H1 (cell line): ENCODE measurements around the gene TRIM27. TPM values are rescaled to one million over a fixed set of nuclear protein-coding genes. Genes with fewer than 3 reads are reported as not detected.

Experiments used
- CTCF ChIA-PET: fragments of 300-600 bp; sonication (Branson Sonifier 250); formaldehyde crosslinking; loops from one replicate; lab custom pipeline; 2021; ENCODE audit not compliant: partially characterized antibody; lab: Charles Lee
- POLR2A ChIA-PET: fragments of 300-600 bp; sonication (Branson Sonifier 250); formaldehyde crosslinking; loops from one replicate; lab custom pipeline; 2021; ENCODE audit warnings: inconsistent platforms; ENCODE audit not compliant: partially characterized antibody; lab: Charles Lee
- DNase-seq, 2 experiments: peaks; one replicate each; pipeline versions ENCODE4 v3.0.0 to v3.0.0-alpha.2; 2010 to 2022; ENCODE audit warnings: low spot score in 2 of 2, low read depth in 1 of 2, mixed read lengths in 1 of 2
- FAIRE-seq: peaks from 2 replicates; lab custom pipeline; 2011; peaks lifted over from hg19 to GRCh38; lab: Jason Lieb, UNC
- H2AFZ ChIP-seq: 2 replicates; pipeline ENCODE4 v1.8.1; 2012; ENCODE audit warnings: low read length, inconsistent platforms
- H2AK5ac ChIP-seq: 2 replicates; pipeline ENCODE4 v1.6.1; 2013; ENCODE audit warnings: low read depth, low read length
- H2BK120ac ChIP-seq: replicated peaks from 2 replicates; pipeline ENCODE3; 2013; ENCODE audit warnings: low read depth, low read length, inconsistent platforms
- H2BK12ac ChIP-seq: 2 replicates; pipeline ENCODE4 v1.6.1; 2013; ENCODE audit warnings: low read depth, low read length
- H2BK15ac ChIP-seq: 2 replicates; pipeline ENCODE4 v1.6.1; 2013; ENCODE audit warnings: low read length
- H2BK20ac ChIP-seq: 2 replicates; pipeline ENCODE4 v1.6.1; 2013; ENCODE audit warnings: low read length
- H2BK5ac ChIP-seq: 2 replicates; pipeline ENCODE4 v1.6.1; 2013; ENCODE audit warnings: low read depth, low read length
- H3K14ac ChIP-seq: 2 replicates; pipeline ENCODE4 v1.6.1; 2013; ENCODE audit warnings: inconsistent platforms; ENCODE audit not compliant: insufficient read length
- H3K18ac ChIP-seq: 2 replicates; pipeline ENCODE4 v1.6.1; 2013; ENCODE audit warnings: low read length; ENCODE audit errors: extremely low read depth
- H3K23ac ChIP-seq: 2 replicates; pipeline ENCODE4 v1.6.1; 2013; ENCODE audit warnings: inconsistent platforms; ENCODE audit not compliant: insufficient read length
- H3K23me2 ChIP-seq: 2 replicates; pipeline ENCODE4 v1.6.1; 2013; ENCODE audit warnings: low read depth, low read length
- H3K27ac ChIP-seq: 2 replicates; pipeline ENCODE4 v1.6.1; 2011; ENCODE audit warnings: low read depth, low read length, inconsistent platforms
- H3K27me3 ChIP-seq, 4 experiments: replicated peaks in 1 of 4; 1 replicate in 1 of 4; 2 replicates in 3 of 4; pipeline versions ENCODE4 v1.6.1 to v1.8.1; 2011 to 2013; ENCODE audit warnings: low read length in 3 of 4, mild to moderate bottlenecking in 3 of 4, inconsistent platforms in 2 of 4, mixed read lengths in 2 of 4, moderate library complexity in 1 of 4; ENCODE audit not compliant: control insufficient read depth in 3 of 4, insufficient read depth in 3 of 4; ENCODE audit errors: extremely low read depth in 1 of 4
- H3K36me3 ChIP-seq, 4 experiments: 2 replicates each; pipeline versions ENCODE4 v1.6.1 to v1.8.1; 2011 to 2013; ENCODE audit warnings: mild to moderate bottlenecking in 4 of 4, low read length in 3 of 4, moderate library complexity in 2 of 4, control low read depth in 1 of 4, inconsistent platforms in 1 of 4; ENCODE audit not compliant: insufficient read depth in 4 of 4, control insufficient read depth in 2 of 4
- H3K4ac ChIP-seq: replicated peaks from 2 replicates; pipeline ENCODE3; 2013; ENCODE audit warnings: low read length, low read depth, mixed read lengths, inconsistent platforms; ENCODE audit not compliant: insufficient read length
- H3K4me1 ChIP-seq, 4 experiments: replicated peaks in 1 of 4; 1 replicate in 1 of 4; 2 replicates in 3 of 4; pipeline versions ENCODE4 v1.6.1 to v1.8.1; 2011 to 2013; ENCODE audit warnings: low read length in 3 of 4, inconsistent platforms in 2 of 4, mixed read lengths in 1 of 4; ENCODE audit not compliant: insufficient read depth in 4 of 4, control insufficient read depth in 3 of 4
- H3K4me2 ChIP-seq, 2 experiments: 2 replicates each; pipeline versions ENCODE4 v1.6.1 to v1.8.1; 2011 to 2013; ENCODE audit warnings: low read depth in 2 of 2, low read length in 2 of 2, control low read depth in 1 of 2, inconsistent platforms in 1 of 2, mild to moderate bottlenecking in 1 of 2; ENCODE audit not compliant: insufficient read depth in 1 of 2
- H3K4me3 ChIP-seq, 4 experiments: fragments of 200-600, 300-600 bp in 1 of 4; sonication (generic), shearing (Covaris generic), sonication (Bioruptor Twin) in 1 of 4; 2 replicates each; pipeline versions ENCODE4 v1.5.1 to v1.8.1; 2011 to 2016; ENCODE audit warnings: low read length in 4 of 4, low read depth in 3 of 4, control low read depth in 2 of 4, inconsistent platforms in 2 of 4, mild to moderate bottlenecking in 2 of 4, mixed read lengths in 1 of 4, moderate library complexity in 1 of 4; ENCODE audit not compliant: insufficient read depth in 2 of 4; ENCODE audit errors: extremely low read depth in 1 of 4
- H3K56ac ChIP-seq: replicated peaks from 2 replicates; pipeline ENCODE3; 2013; ENCODE audit warnings: low read depth, mild to moderate bottlenecking, mixed read lengths, low read length, inconsistent platforms; ENCODE audit not compliant: insufficient read length
- H3K79me1 ChIP-seq: 2 replicates; pipeline ENCODE4 v1.6.1; 2013; ENCODE audit warnings: low read depth, low read length, control low read depth
- H3K79me2 ChIP-seq, 2 experiments: 2 replicates each; pipeline versions ENCODE4 v1.6.1 to v1.8.1; 2012 to 2013; ENCODE audit warnings: low read length in 2 of 2, mild to moderate bottlenecking in 2 of 2, inconsistent platforms in 1 of 2; ENCODE audit not compliant: insufficient read depth in 2 of 2, control insufficient read depth in 1 of 2
- H3K9ac ChIP-seq, 4 experiments: replicated peaks in 1 of 4; 1 replicate in 1 of 4; 2 replicates in 3 of 4; pipeline versions ENCODE4 v1.6.1 to v1.8.1; 2011 to 2013; ENCODE audit warnings: low read depth in 3 of 4, low read length in 3 of 4, control low read depth in 2 of 4, mild to moderate bottlenecking in 2 of 4, moderate library complexity in 2 of 4, inconsistent platforms in 1 of 4; ENCODE audit errors: extremely low read depth in 1 of 4
- H3K9me3 ChIP-seq, 2 experiments: 2 replicates each; pipeline versions ENCODE4 v1.6.1 to v1.8.1; 2012 to 2013; ENCODE audit warnings: mild to moderate bottlenecking in 2 of 2, moderate library complexity in 2 of 2, control low read depth in 1 of 2, inconsistent platforms in 1 of 2, low read depth in 1 of 2, low read length in 1 of 2, mixed read lengths in 1 of 2; ENCODE audit not compliant: insufficient read depth in 2 of 2
- H4K20me1 ChIP-seq, 2 experiments: replicated peaks in 1 of 2; 2 replicates each; pipeline versions ENCODE3 to v1.8.1; 2011 to 2013; ENCODE audit warnings: inconsistent platforms in 2 of 2, low read length in 2 of 2, mild to moderate bottlenecking in 1 of 2; ENCODE audit not compliant: insufficient read depth in 2 of 2, control insufficient read depth in 1 of 2
- H4K5ac ChIP-seq: 2 replicates; pipeline ENCODE4 v1.6.1; 2013; ENCODE audit warnings: low read length, low read depth, mixed read lengths, inconsistent platforms; ENCODE audit not compliant: insufficient read length
- H4K8ac ChIP-seq: 2 replicates; pipeline ENCODE4 v1.8.0; 2013; ENCODE audit warnings: mild to moderate bottlenecking, moderate library complexity, low read length, inconsistent platforms; ENCODE audit not compliant: insufficient read depth; ENCODE audit errors: extremely low read depth
- H4K91ac ChIP-seq: replicated peaks from 2 replicates; pipeline ENCODE3; 2013; ENCODE audit warnings: low read length, mixed read lengths, inconsistent platforms; ENCODE audit not compliant: insufficient read length
- ATF2 ChIP-seq: IDR thresholded peaks from 2 replicates; pipeline ENCODE4 v1.6.1; 2012; ENCODE audit warnings: low read length, inconsistent platforms
- CHD1 ChIP-seq: IDR thresholded peaks from 2 replicates; pipeline ENCODE4 v1.6.1; 2012; ENCODE audit warnings: low read depth, low read length, improper control_type of control experiment
- RNF2 ChIP-seq: fragments of 200-900, 300-1000 bp; sonication (generic); IDR thresholded peaks from 2 replicates; pipeline ENCODE4 v1.7.1; 2016; ENCODE audit warnings: borderline replicate concordance, low read depth, mild to moderate bottlenecking, antibody characterized with exemption, low read length; ENCODE audit not compliant: poor library complexity, severe bottlenecking; ENCODE audit errors: missing control alignments
- SIRT6 ChIP-seq: IDR thresholded peaks from one replicate; pipeline ENCODE4 v1.7.1; 2012; ENCODE audit warnings: low read length, inconsistent platforms
- WGBS, 2 experiments: shearing (Covaris generic) in 1 of 2; methylation state at CpG; one replicate each; pipeline versions ENCODE4 v1.1.6 to v1.1.7; 2013 to 2015; ENCODE audit warnings: low lambda C conversion rate in 2 of 2, mixed read lengths in 2 of 2, inconsistent platforms in 1 of 2, low coverage in 1 of 2, missing lambda C conversion rate in 1 of 2; ENCODE audit not compliant: insufficient replicate concordance in 2 of 2, insufficient coverage in 1 of 2, insufficient read length in 1 of 2; ENCODE audit errors: extremely low coverage in 1 of 2, missing lambda C conversion rate in 1 of 2; 5-methylcytosine and 5-hydroxymethylcytosine counted together
- polyA plus RNA-seq, 7 experiments: library from polyadenylated mRNA; depleted of rRNA in 3 of 7; stranded (reverse) in 5 of 7; unstranded in 2 of 7; fragments of >200 nt in 5 of 7; fragments of 200-250 nt in 2 of 7; gene quantifications; 1 replicate in 5 of 7; 2 replicates in 1 of 7; 4 replicates in 1 of 7; pipeline versions ENCODE4 v1.2.1 to v1.2.3, GENCODE V29; 2011 to 2013; ENCODE audit warnings: missing spikeins in 2 of 7, mixed read lengths in 2 of 7
- total RNA-seq: library from RNA; stranded (reverse); fragmentation: NEBNext Ultra II Directional; extraction: Animal tissue kit (Norgen Biotek cat#: 25700); gene quantifications from 2 replicates; pipeline ENCODE4 v1.2.1, GENCODE V29; 2021

The TRIM27 gene
- total and polyA plus RNA-seq, 2 of the 8 experiments (the other 6 are each of a cell fraction or from before 2014, with no cell fraction given): 76.4 to 85.9 TPM

- ChIA-PET POLR2A (interaction anchor here (3.4 to 4.4 kb wide), 3 partner anchors 12 to 30 kb away, joined by 11 to 42 read pairs (median 42); partner anchors contain the start of gene TRIM27), CTCF (interaction anchor here (2.0 kb wide), 1 partner anchor 55 kb away, joined by 7 read pairs; no protein-coding TSS in a partner anchor)
- Histone ChIP-seq H2BK5ac (no peak overlapping the region), H3K79me2 (no peaks in the 10 kb centered on the region), H2BK12ac (no peak overlapping the region), H3K18ac (no peak overlapping the region), H3K9me3 (no peaks in the 10 kb centered on the region), H3K4me1 (no peaks in the 10 kb centered on the region), H3K4ac (no peak overlapping the region), H2BK15ac (no peak overlapping the region), H3K4me3 (no peak overlapping the region), H3K27ac (no peak overlapping the region), H3K79me1 (no peaks in the 10 kb centered on the region), H3K14ac (no peak overlapping the region), H3K23me2 (no peaks in the 10 kb centered on the region), H4K20me1 (no peaks in the 10 kb centered on the region), H4K5ac (no peak overlapping the region), H2AK5ac (no peak overlapping the region), H2AFZ (peak overlapping the region; percentile 2; the same call in 1 of the 2 replicates), H2BK120ac (peak overlapping the region; percentile 33), H3K9ac (no peak overlapping the region), H2BK20ac (no peak overlapping the region), H3K56ac (no peak overlapping the region), H4K91ac (no peak overlapping the region), H3K36me3 (no peaks in the 10 kb centered on the region), H4K8ac (no peak overlapping the region), H3K23ac (no peak overlapping the region), H3K4me2 (no peak overlapping the region), H3K27me3 (no peaks in the 10 kb centered on the region)
- FAIRE-seq (no peak), DNase-seq (no peak)
- TF ChIP-seq ATF2 (no peak), RNF2 (no peak), SIRT6 (no peak), CHD1 (no peak)
- 93% methylated on average over 7 of the region's 9 CpGs; no CpG with 5 or more reads in 1 of the 2 experiments for whole genome bisulfite sequencing, 2 experiments
These were observed 30.5 kb downstream of the TRIM27 start for GRCh38 chr6:28893172-28893799.
